Left ventricle myocardium inferior (tissue), 1 donor: ENCODE data around the gene ZNF236. TPM values are rescaled to one million over a fixed set of nuclear protein-coding genes. Genes with fewer than 3 reads are reported as not detected.

ENCODE experiments used
- DNase-seq: peaks from one replicate; pipeline ENCODE4 v3.0.0-alpha.2; 2020
- H3K27ac ChIP-seq: fragments of 200-600 bp; replicated peaks from 2 replicates; pipeline ENCODE4 v1.8.0; 2021
- H3K27me3 ChIP-seq: fragments of 200-600 bp; 2 replicates; pipeline ENCODE4 v1.8.0; 2021; ENCODE audit warnings: low read depth
- H3K36me3 ChIP-seq: fragments of 200-600 bp; 2 replicates; pipeline ENCODE4 v1.8.0; 2021
- H3K4me1 ChIP-seq: fragments of 200-600 bp; 2 replicates; pipeline ENCODE4 v1.8.0; 2021
- H3K4me3 ChIP-seq: fragments of 200-600 bp; 2 replicates; pipeline ENCODE4 v1.8.0; 2021; ENCODE audit warnings: mild to moderate bottlenecking, moderate library complexity
- H3K9me3 ChIP-seq: fragments of 200-600 bp; replicated peaks from 2 replicates; pipeline ENCODE4 v1.8.0; 2021
- intact Hi-C: fragments of 100-400 bp; cut with micrococcal nuclease; formaldehyde crosslinking; loops from one replicate; pipeline ENCODE4 v1.11.0; 2022
- total RNA-seq: library from RNA; stranded (reverse); fragmentation: NEBNext Ultra II Directional; extraction: Animal tissue kit (Norgen Biotek cat#: 25700); gene quantifications from one replicate; pipeline ENCODE4 v1.2.1, GENCODE V29; 2021
- TF ChIP-seq, protein P1 (sequence below): fragments of 200-600 bp; IDR thresholded peaks from 2 replicates; pipeline ENCODE4 v1.8.0; 2021; ENCODE audit warnings: antibody characterized with exemption, mild to moderate bottlenecking, borderline replicate concordance
- donor health status: DM: no; HTN: yes; CAD: no; lungs with severe emphysema.

ZNF236 gene
- total RNA-seq, 1 donor from 2014 or later: 10.6 TPM

DNA sequence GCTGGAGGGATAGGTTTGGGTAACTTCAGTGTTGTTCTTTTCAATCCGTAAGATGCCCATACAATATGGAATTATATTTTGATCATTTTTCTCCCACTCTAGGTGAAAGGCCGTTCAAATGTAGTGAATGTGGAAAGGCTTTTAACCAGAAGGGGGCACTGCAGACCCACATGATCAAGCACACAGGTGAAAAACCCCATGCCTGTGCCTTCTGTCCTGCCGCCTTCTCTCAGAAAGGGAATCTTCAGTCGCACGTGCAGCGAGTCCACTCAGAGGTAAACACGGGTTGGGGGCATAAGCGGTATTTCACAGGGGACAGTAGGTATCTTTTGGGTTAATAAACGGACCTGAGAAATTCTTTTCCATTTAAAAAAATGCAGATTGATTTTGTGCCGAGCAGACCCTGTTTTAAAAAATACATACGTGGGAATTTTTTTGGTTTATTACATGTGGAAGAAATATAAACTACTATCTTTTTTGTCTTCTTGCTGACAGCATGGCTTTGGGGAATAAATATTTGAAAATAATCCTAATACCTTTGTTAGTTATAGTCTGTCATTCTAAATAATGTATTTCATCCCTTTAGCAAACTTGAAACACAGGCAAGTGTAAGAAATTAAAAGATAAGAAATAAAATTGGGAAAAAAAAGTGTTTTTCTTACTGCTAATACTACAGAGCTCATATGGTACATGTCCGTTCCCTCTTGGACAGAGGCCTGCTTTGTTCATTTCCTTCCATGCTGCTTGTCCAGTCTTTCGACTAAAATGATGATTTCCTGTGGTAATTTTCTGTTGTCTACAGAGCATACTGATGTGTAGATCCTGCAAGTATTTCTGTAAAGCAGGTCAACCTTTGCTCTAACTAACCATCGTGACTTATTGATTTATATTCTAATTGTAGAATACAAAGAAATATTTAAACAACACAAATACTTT lies 53.3 kb downstream of the ZNF236 start:
- intact Hi-C loops: loop anchor here (10.0 kb wide), 1 partner anchor 71 kb away; no protein-coding TSS in a partner anchor
- no peak for DNase-seq
- H3K36me3 ChIP-seq: peaks cover 52% of the 10 kb centered on the region

DNA sequence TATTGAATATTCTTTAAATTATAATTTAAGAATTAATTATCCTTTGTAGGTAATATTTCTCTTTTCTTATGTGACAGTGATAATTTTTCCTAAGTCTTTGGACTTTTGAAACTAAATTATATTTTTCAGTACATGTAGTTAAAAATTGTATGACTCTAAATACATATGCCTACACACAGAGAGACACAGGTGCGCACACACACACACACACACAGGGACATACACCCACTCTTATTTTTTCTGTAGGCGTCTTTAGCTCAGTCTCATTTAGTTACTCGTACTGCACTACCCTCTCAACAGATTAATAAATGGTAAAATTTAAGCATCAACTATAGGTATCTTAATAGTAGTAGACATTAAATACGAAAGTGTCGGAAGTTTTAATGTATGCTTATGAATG lies 56.1 kb downstream of the ZNF236 start:
- intact Hi-C loops: loop anchor here (10.0 kb wide), 1 partner anchor 74 kb away; no protein-coding TSS in a partner anchor
- no peak for DNase-seq
- Histone ChIP-seq H3K4me1 (no peaks in the 10 kb centered on the region), H3K4me3 (no peak overlapping the region), H3K9me3 (no peaks in the 10 kb centered on the region), H3K36me3 (peaks cover 61% of the 10 kb centered on the region), H3K27me3 (no peaks in the 10 kb centered on the region), H3K27ac (no peak overlapping the region)
- TF ChIP-seq, protein P1, sequence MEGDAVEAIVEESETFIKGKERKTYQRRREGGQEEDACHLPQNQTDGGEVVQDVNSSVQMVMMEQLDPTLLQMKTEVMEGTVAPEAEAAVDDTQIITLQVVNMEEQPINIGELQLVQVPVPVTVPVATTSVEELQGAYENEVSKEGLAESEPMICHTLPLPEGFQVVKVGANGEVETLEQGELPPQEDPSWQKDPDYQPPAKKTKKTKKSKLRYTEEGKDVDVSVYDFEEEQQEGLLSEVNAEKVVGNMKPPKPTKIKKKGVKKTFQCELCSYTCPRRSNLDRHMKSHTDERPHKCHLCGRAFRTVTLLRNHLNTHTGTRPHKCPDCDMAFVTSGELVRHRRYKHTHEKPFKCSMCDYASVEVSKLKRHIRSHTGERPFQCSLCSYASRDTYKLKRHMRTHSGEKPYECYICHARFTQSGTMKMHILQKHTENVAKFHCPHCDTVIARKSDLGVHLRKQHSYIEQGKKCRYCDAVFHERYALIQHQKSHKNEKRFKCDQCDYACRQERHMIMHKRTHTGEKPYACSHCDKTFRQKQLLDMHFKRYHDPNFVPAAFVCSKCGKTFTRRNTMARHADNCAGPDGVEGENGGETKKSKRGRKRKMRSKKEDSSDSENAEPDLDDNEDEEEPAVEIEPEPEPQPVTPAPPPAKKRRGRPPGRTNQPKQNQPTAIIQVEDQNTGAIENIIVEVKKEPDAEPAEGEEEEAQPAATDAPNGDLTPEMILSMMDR: no peak

More for the DNA sequence above, 53.3 kb downstream of the ZNF236 start:
- TF ChIP-seq, protein P1: peak; percentile 68
- H3K4me1 ChIP-seq: no peaks in the 10 kb centered on the region
- no peaks in the 10 kb centered on the region for H3K27me3 ChIP-seq
- H3K27ac ChIP-seq: no peak overlapping the region
- H3K4me3 ChIP-seq: no peak overlapping the region
- no peaks in the 10 kb centered on the region for H3K9me3 ChIP-seq

DNA sequence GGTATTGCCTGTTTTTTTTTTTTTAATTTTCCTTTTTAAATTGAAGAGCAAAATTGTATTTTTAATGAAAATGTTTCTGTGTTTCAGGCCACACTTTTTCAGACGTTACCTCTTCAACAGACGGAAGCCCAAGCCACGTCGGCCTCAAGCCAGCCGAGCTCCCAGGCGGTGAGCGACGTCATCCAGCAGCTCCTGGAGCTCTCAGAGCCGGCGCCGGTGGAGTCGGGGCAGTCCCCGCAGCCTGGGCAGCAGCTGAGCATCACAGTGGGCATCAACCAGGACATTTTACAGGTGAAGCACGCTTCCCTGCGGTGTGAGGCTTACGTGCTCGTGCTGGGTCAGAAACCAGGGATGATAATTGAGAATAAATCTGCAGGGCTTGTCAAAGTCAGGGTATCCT lies 57.7 kb downstream of the ZNF236 start:
- intact Hi-C loops: no loop called here
- H3K9me3 ChIP-seq: no peaks in the 10 kb centered on the region
- H3K4me1 ChIP-seq: no peaks in the 10 kb centered on the region
- peaks cover 61% of the 10 kb centered on the region for H3K36me3 ChIP-seq
- H3K27ac ChIP-seq: no peak overlapping the region
- TF ChIP-seq, protein P1: no peak
- no peak overlapping the region for H3K4me3 ChIP-seq
- DNase-seq: no peak
- H3K27me3 ChIP-seq: no peaks in the 10 kb centered on the region

DNA sequence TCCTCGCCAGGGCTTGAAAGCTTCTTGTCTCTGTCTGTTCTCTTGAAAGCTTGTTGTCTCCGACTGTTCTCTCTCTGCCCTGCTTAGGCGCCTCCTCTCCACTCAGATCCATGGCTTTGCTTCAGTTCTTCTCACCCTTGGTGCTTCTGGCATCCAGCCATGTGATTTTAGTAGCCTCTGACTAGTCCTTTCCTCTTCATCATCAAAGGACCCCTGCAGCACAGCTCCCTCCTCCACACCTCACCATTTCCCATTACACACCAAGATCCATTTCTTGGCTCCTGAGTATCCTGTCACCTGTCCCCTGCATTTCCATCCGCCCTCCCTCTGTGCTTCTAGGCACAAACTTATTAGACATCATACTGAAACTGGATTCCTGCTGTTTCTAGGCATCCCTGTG lies 59.4 kb downstream of the ZNF236 start:
- TF ChIP-seq, protein P1: no peak
- intact Hi-C loops: no loop called here
- Histone ChIP-seq H3K4me1 (no peaks in the 10 kb centered on the region), H3K36me3 (peaks cover 72% of the 10 kb centered on the region), H3K27ac (no peak overlapping the region), H3K4me3 (no peak overlapping the region), H3K9me3 (no peaks in the 10 kb centered on the region), H3K27me3 (no peaks in the 10 kb centered on the region)
- no peak for DNase-seq

DNA sequence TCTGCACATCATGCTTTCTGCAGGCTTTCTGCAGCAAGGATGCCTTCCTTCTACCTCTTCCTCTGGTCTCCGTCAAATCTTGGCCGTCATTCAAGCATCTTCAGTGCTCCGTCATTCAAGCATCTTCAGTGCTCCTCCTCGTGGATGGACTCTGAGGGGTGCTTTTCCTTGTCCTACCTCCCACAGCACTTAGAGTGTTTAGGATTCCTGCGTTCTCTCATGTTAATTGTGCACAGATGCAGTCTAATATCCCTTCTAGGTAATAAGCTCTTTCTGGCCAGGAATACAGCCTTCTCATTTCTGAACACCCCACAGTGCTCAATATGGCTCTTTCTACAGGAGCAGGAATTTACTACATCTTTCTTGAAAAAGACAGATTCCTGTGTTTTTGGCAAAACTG lies 59.8 kb downstream of the ZNF236 start:
- no peak for DNase-seq
- TF ChIP-seq, protein P1: no peak
- H3K9me3 ChIP-seq: no peaks in the 10 kb centered on the region
- intact Hi-C loops: no loop called here
- no peak overlapping the region for H3K27ac ChIP-seq
- H3K36me3 ChIP-seq: peaks cover 72% of the 10 kb centered on the region
- no peaks in the 10 kb centered on the region for H3K4me1 ChIP-seq
- no peaks in the 10 kb centered on the region for H3K27me3 ChIP-seq
- no peak overlapping the region for H3K4me3 ChIP-seq
